Cardiac muscle cell (in vitro differentiated cells and primary cell): Measurements from ENCODE around the gene NUDT14. TPM values are rescaled to one million over a fixed set of nuclear protein-coding genes. Genes with fewer than 3 reads are reported as not detected.

ENCODE experiments used
- DNase-seq, 2 donors: peaks; one replicate each; pipeline versions ENCODE4 v3.0.0 to v3.0.0-alpha.2; 2010 to 2017; ENCODE audit warnings: low read depth in 1 of 2, low spot score in 1 of 2
- H3K27ac ChIP-seq: fragments of 200-600 bp; sonication (generic); 2 replicates; pipeline ENCODE4 v1.5.1; 2016
- H3K27me3 ChIP-seq: fragments of 200-600 bp; sonication (generic); 2 replicates; pipeline ENCODE4 v1.6.0; 2016; ENCODE audit warnings: control low read depth
- H3K36me3 ChIP-seq: fragments of 200-600 bp; sonication (generic); 2 replicates; pipeline ENCODE4 v1.5.1; 2016; ENCODE audit warnings: control low read depth
- H3K4me1 ChIP-seq: fragments of 200-600 bp; sonication (generic); 2 replicates; pipeline ENCODE4 v1.8.1; 2017; ENCODE audit warnings: low read depth, mild to moderate bottlenecking, mixed run types
- H3K4me3 ChIP-seq: fragments of 200-600 bp; sonication (generic); 2 replicates; pipeline ENCODE4 v1.5.1; 2016; ENCODE audit warnings: mild to moderate bottlenecking
- H3K9me3 ChIP-seq: fragments of 200-600 bp; sonication (generic); 2 replicates; pipeline ENCODE4 v1.5.1; 2017; ENCODE audit warnings: low read depth, mild to moderate bottlenecking, control low read depth
- CTCF ChIP-seq: IDR thresholded peaks from 2 replicates; pipeline ENCODE4 v1.5.1; 2012; ENCODE audit warnings: low read depth, mild to moderate bottlenecking, low read length
- polyA plus RNA-seq: library from polyadenylated mRNA; unstranded; fragments of >200 nt; fragmentation: Nextera tagmentation; extraction: Ambion mirVana; gene quantifications from 2 replicates; pipeline ENCODE4 v1.2.1, GENCODE V29; 2016
- total RNA-seq: library from RNA; depleted of rRNA; stranded (reverse); fragments of >200 nt; gene quantifications from 2 replicates; pipeline ENCODE4 v1.2.3, GENCODE V29; 2016

Gene NUDT14
- total and polyA plus RNA-seq, 2 experiments from 2014 or later: 41.3 to 64.3 TPM

GRCh38 chr14:105157872-105158271, 23.2 kb downstream of the NUDT14 start:
- TF ChIP-seq CTCF: no peak
- Histone ChIP-seq H3K27ac (no peak overlapping the region), H3K9me3 (no peaks in the 10 kb centered on the region), H3K4me1 (no peaks in the 10 kb centered on the region), H3K36me3 (no peaks in the 10 kb centered on the region), H3K27me3 (no peaks in the 10 kb centered on the region), H3K4me3 (no peak overlapping the region)
- DNase-seq: no peak

GRCh38 chr14:105156414-105157375, 24.4 kb downstream of the NUDT14 start:
- TF ChIP-seq CTCF: no peak
- H3K36me3 ChIP-seq: no peaks in the 10 kb centered on the region
- DNase-seq: no peak

GRCh38 chr14:105155681-105156413, 25.3 kb downstream of the NUDT14 start:
- Histone ChIP-seq H3K27ac (no peak overlapping the region), H3K9me3 (no peaks in the 10 kb centered on the region), H3K4me3 (no peak overlapping the region), H3K27me3 (no peaks in the 10 kb centered on the region), H3K36me3 (no peaks in the 10 kb centered on the region), H3K4me1 (peaks cover 9% of the 10 kb centered on the region)
- TF ChIP-seq CTCF: no peak
- DNase-seq: no peak

More at GRCh38 chr14:105156414-105157375, 24.4 kb downstream of the NUDT14 start:
- Histone ChIP-seq H3K9me3 (no peaks in the 10 kb centered on the region), H3K27me3 (no peaks in the 10 kb centered on the region), H3K27ac (no peak overlapping the region), H3K4me3 (no peak overlapping the region), H3K4me1 (peaks cover 9% of the 10 kb centered on the region)

GRCh38 chr14:105155071-105155651, 26.0 kb downstream of the NUDT14 start:
- no peaks in the 10 kb centered on the region for H3K27me3 ChIP-seq
- no peak for DNase-seq
- peaks cover 9% of the 10 kb centered on the region for H3K4me1 ChIP-seq
- no peaks in the 10 kb centered on the region for H3K9me3 ChIP-seq
- no peak overlapping the region for H3K4me3 ChIP-seq
- TF ChIP-seq CTCF: no peak
- no peak overlapping the region for H3K27ac ChIP-seq
- H3K36me3 ChIP-seq: no peaks in the 10 kb centered on the region

- H3K4me1 ChIP-seq: peaks cover 9% of the 10 kb centered on the region
- TF ChIP-seq CTCF: no peak
- H3K4me3 ChIP-seq: no peak overlapping the region
- H3K27ac ChIP-seq: no peak overlapping the region
- DNase-seq: no peak
- H3K36me3 ChIP-seq: no peaks in the 10 kb centered on the region
- H3K9me3 ChIP-seq: no peaks in the 10 kb centered on the region
- no peaks in the 10 kb centered on the region for H3K27me3 ChIP-seq
These were observed 26.6 kb downstream of the NUDT14 start for GRCh38 chr14:105154476-105154871.
